OCI-LY1 (cell line): ENCODE measurements around the gene RNF111.

Experiments used
- H2AFZ ChIP-seq: fragments of 200-600 bp; sonication (generic), shearing (Covaris generic); 2 replicates; pipeline ENCODE4 v1.6.0; 2014; ENCODE audit warnings: antibody characterized with exemption, mild to moderate bottlenecking, low read length
- H3F3A ChIP-seq: fragments of 200-600 bp; sonication (generic), shearing (Covaris generic); 2 replicates; pipeline ENCODE4 v1.6.0; 2014; ENCODE audit warnings: mild to moderate bottlenecking, antibody characterized with exemption, low read length, moderate library complexity; ENCODE audit not compliant: insufficient read depth
- H3K27ac ChIP-seq: fragments of 200-600 bp; sonication (generic); 2 replicates; pipeline ENCODE4 v1.5.1; 2014; ENCODE audit warnings: low read length, mixed run types, mild to moderate bottlenecking, low read depth; ENCODE audit not compliant: poor library complexity, severe bottlenecking
- H3K27me3 ChIP-seq: fragments of 200-600 bp; sonication (generic); 2 replicates; pipeline ENCODE4 v1.6.0; 2014; ENCODE audit warnings: antibody characterized with exemption, mild to moderate bottlenecking, low read length, moderate library complexity; ENCODE audit not compliant: insufficient read depth
- H3K36me3 ChIP-seq: fragments of 200-600 bp; sonication (generic); 2 replicates; pipeline ENCODE4 v1.6.1; 2014; ENCODE audit warnings: mild to moderate bottlenecking, antibody characterized with exemption, low read length, moderate library complexity, mixed read lengths; ENCODE audit not compliant: insufficient read depth
- H3K4me1 ChIP-seq: fragments of 200-600 bp; sonication (generic); 2 replicates; pipeline ENCODE4 v1.5.1; 2014; ENCODE audit warnings: mild to moderate bottlenecking, low read length, moderate library complexity; ENCODE audit not compliant: insufficient read depth, severe bottlenecking
- H3K4me2 ChIP-seq: fragments of 200-600 bp; sonication (generic), shearing (Covaris generic); 2 replicates; pipeline ENCODE4 v1.6.1; 2014; ENCODE audit warnings: low read length
- H3K4me3 ChIP-seq: fragments of 200-600 bp; sonication (generic); 2 replicates; pipeline ENCODE4 v1.5.1; 2014; ENCODE audit warnings: low read length, low read depth, mild to moderate bottlenecking, mixed read lengths; ENCODE audit not compliant: poor library complexity, severe bottlenecking
- H3K79me2 ChIP-seq: fragments of 200-600 bp; shearing (Covaris generic); 2 replicates; pipeline ENCODE4 v1.6.1; 2016; ENCODE audit warnings: mixed run types, low read length, mixed read lengths; ENCODE audit not compliant: insufficient read depth
- H3K9ac ChIP-seq: fragments of 200-600 bp; sonication (generic), shearing (Covaris generic); 2 replicates; pipeline ENCODE4 v1.6.1; 2014; ENCODE audit warnings: mild to moderate bottlenecking, low read length, mixed read lengths
- H3K9me2 ChIP-seq: fragments of 200-600 bp; sonication (generic), shearing (Covaris generic); 2 replicates; pipeline ENCODE4 v1.6.1; 2014; ENCODE audit warnings: low read depth, mild to moderate bottlenecking, low read length, mixed read lengths
- H3K9me3 ChIP-seq: fragments of 200-600 bp; shearing (Covaris generic); 2 replicates; pipeline ENCODE4 v1.6.1; 2014; ENCODE audit warnings: low read length, mixed read lengths
- H4K20me1 ChIP-seq: fragments of 200-600 bp; sonication (generic), shearing (Covaris generic); 2 replicates; pipeline ENCODE4 v1.6.0; 2016; ENCODE audit warnings: mild to moderate bottlenecking, low read length; ENCODE audit not compliant: insufficient read depth
- CTCF ChIP-seq: fragments of 200-600 bp; sonication (generic), shearing (Covaris generic); IDR thresholded peaks from 2 replicates; pipeline ENCODE4 v1.5.1; 2017; ENCODE audit warnings: mild to moderate bottlenecking, antibody characterized with exemption, low read length, moderate library complexity, mixed read lengths
- EZH2 ChIP-seq: fragments of 200-600 bp; sonication (generic), shearing (Covaris generic); IDR thresholded peaks from 2 replicates; pipeline ENCODE4 v1.8.0; 2017; ENCODE audit warnings: borderline replicate concordance, mixed run types, mild to moderate bottlenecking, antibody characterized with exemption, low read length, moderate library complexity, mixed read lengths

The RNF111 gene

GRCh38 chr15:59063042-59063441, 75.6 kb downstream of the RNF111 start:
- Histone ChIP-seq H3K9me3 (no peaks in the 10 kb centered on the region), H4K20me1 (no peaks in the 10 kb centered on the region), H3K4me1 (no peaks in the 10 kb centered on the region), H2AFZ (no peak overlapping the region), H3K79me2 (no peaks in the 10 kb centered on the region; the same call in 1 of the 2 replicates), H3K36me3 (peaks cover 95% of the 10 kb centered on the region), H3K9me2 (no peaks in the 10 kb centered on the region), H3K27ac (no peak overlapping the region), H3K9ac (no peak overlapping the region), H3K4me2 (no peak overlapping the region), H3K27me3 (no peaks in the 10 kb centered on the region), H3F3A (no peaks in the 10 kb centered on the region), H3K4me3 (no peak overlapping the region)
- no peak for TF ChIP-seq EZH2
- no peak for TF ChIP-seq CTCF

- no peaks in the 10 kb centered on the region; the same call in 1 of the 2 replicates for H3K79me2 ChIP-seq
- no peaks in the 10 kb centered on the region for H3K27me3 ChIP-seq
- H3K4me2 ChIP-seq, result no peak overlapping the region
- no peak overlapping the region for H2AFZ ChIP-seq
- no peak overlapping the region for H3K4me3 ChIP-seq
- H3K27ac ChIP-seq, result no peak overlapping the region
- H3F3A ChIP-seq, result no peaks in the 10 kb centered on the region
- peaks cover 84% of the 10 kb centered on the region for H3K36me3 ChIP-seq
- H4K20me1 ChIP-seq, result no peaks in the 10 kb centered on the region
- H3K4me1 ChIP-seq, result no peaks in the 10 kb centered on the region
- no peak for TF ChIP-seq CTCF
- TF ChIP-seq EZH2, result no peak
- no peaks in the 10 kb centered on the region for H3K9me3 ChIP-seq
- H3K9ac ChIP-seq, result no peak overlapping the region
- no peaks in the 10 kb centered on the region for H3K9me2 ChIP-seq
Observed at GRCh38 chr15:59069430-59069829, 82.0 kb downstream of the RNF111 start.

GRCh38 chr15:59074607-59075006, 87.1 kb downstream of the RNF111 start:
- H2AFZ ChIP-seq, result no peak overlapping the region
- no peaks in the 10 kb centered on the region for H4K20me1 ChIP-seq
- no peaks in the 10 kb centered on the region for H3K9me3 ChIP-seq
- H3K79me2 ChIP-seq, result no peaks in the 10 kb centered on the region
- no peak overlapping the region for H3K9ac ChIP-seq
- peaks cover 4% of the 10 kb centered on the region; the same call in 1 of the 2 replicates for H3F3A ChIP-seq
- peaks cover 65% of the 10 kb centered on the region for H3K36me3 ChIP-seq
- TF ChIP-seq EZH2 (no peak), CTCF (no peak)
- H3K4me3 ChIP-seq, result no peak overlapping the region
- H3K27me3 ChIP-seq, result no peaks in the 10 kb centered on the region
- no peak overlapping the region for H3K27ac ChIP-seq
- no peak overlapping the region for H3K4me2 ChIP-seq
- H3K4me1 ChIP-seq, result no peaks in the 10 kb centered on the region
- H3K9me2 ChIP-seq, result no peaks in the 10 kb centered on the region
